ENCODE results near the gene BCL3.
"Not testable (repeated sequence)": the region's sequence is repeated elsewhere in the genome, so short reads cannot be mapped to it uniquely, and the experiment has no call there.

Gene BCL3, protein sequence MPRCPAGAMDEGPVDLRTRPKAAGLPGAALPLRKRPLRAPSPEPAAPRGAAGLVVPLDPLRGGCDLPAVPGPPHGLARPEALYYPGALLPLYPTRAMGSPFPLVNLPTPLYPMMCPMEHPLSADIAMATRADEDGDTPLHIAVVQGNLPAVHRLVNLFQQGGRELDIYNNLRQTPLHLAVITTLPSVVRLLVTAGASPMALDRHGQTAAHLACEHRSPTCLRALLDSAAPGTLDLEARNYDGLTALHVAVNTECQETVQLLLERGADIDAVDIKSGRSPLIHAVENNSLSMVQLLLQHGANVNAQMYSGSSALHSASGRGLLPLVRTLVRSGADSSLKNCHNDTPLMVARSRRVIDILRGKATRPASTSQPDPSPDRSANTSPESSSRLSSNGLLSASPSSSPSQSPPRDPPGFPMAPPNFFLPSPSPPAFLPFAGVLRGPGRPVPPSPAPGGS

GRCh38 chr19:44748426-44749254 is at the start of gene BCL3:
TSS of gene BCL3 (plus strand) at chr19:44748708. CDS start at chr19:44748791, 83 bp downstream.
- peak; percentile 76 for DNase-seq (ENCODE audit: low spot score)

GRCh38 chr19:44700547-44700946 is 48.0 kb upstream of the BCL3 start:
- no peak for DNase-seq (ENCODE audit: low spot score)

GRCh38 chr19:44701228-44701627 is 47.3 kb upstream of the BCL3 start:
- DNase-seq (ENCODE audit: low spot score) = no peak

GRCh38 chr19:44702551-44703176 is 45.8 kb upstream of the BCL3 start:
- no peak for DNase-seq (ENCODE audit: low spot score)

DNA sequence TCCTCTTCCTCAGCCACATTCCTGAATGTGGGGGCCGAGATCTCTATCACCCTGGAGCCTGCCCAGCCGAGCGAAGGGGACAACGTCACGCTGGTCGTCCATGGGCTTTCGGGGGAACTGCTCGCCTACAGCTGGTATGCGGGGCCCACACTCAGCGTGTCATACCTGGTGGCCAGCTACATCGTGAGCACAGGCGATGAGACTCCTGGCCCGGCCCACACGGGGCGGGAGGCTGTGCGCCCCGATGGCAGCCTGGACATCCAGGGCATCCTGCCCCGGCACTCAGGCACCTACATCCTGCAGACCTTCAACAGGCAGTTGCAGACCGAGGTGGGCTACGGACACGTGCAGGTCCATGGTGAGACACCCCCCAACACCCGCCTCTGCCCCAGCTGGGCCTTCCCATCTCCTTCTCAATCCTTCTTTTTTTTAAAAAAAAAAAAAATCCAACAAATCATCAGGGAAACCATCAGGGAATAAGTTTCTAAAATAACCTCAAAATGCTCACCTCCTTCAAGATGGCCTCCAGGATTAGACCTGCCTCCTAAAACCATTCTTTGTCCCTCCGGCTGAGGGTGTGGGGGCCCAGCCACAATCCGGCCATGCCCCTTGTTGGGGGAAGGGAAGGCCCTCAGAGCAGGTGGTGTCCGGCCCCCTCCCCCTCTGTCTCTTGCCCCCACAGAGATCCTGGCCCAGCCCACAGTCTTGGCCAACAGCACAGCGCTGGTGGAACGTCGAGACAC is 45.0 kb upstream of the BCL3 start:
- DNase-seq (ENCODE audit: low spot score) = no peak

DNA sequence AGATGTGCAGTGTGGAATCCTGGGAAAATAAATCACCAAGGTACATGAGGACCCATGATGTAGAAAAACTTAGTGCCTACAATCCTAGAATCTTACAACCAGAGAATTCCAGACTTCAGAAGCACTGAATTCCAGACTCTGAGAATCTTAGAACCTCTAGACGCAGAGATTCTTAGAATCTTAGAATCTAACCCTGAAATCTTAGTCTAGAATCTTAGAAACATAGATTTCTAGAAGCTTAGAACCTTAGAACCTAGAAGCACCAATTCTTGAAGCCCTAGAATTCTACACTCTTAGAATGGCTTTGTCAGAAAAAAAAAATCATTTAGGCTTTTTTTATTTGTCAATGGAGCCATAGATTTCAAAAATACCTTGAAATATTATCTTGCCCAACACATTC is 43.5 kb upstream of the BCL3 start:
- no peak for DNase-seq (ENCODE audit: low spot score)

- DNase-seq (ENCODE audit: low spot score) = no peak
Observed at GRCh38 chr19:44705502-44706010, 43.0 kb upstream of the BCL3 start.

DNA sequence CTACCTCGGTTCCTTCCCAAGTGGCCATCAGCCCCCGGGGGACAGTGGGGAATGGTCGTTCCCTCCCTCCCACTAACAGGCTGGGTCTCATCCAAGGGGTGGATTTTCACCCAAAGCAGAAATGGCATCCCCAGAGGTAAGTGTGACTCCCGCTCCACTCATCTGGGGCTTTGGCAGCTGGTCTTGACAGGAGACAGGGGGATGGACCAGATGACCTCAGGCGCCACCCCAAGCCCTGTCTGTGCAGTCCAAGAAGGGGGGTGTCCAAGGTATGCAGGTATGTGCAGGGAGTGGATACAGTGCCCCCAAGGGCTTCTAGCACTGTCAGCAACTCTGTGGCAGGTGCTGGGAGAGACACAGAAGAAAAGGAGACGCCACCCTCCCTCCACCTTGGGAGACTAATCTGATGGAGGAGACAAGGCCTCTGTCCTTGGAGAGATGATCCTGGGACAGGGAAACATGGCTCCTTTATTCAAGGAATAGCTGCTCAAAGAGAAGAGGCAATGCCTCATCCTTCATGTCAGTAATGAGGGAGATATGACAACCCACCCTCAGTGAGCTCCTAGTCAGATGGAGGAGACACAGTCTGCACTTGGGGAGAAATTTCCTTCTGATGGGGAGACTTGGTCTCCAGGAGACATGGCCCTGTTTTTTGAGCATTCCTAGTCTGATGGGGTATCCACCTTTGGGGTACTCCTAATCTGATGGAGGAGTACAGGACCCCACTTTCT is 41.8 kb upstream of the BCL3 start:
- no peak for DNase-seq (ENCODE audit: low spot score)

DNA sequence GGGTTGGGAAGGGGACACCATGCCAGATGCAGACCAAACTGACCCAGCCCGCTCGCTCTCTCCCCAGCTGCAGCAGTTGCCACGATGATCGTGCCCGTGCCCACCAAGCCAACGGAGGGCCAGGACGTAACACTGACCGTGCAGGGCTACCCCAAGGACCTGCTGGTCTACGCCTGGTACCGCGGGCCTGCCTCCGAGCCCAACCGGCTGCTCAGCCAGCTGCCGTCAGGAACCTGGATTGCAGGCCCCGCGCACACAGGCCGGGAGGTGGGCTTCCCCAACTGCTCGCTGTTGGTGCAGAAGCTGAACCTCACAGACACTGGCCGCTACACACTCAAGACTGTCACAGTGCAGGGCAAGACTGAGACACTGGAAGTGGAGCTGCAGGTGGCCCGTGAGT is 40.7 kb upstream of the BCL3 start:
- DNase-seq (ENCODE audit: low spot score) = no peak

GRCh38 chr19:44708940-44709339 is 39.6 kb upstream of the BCL3 start:
- DNase-seq (ENCODE audit: low spot score) = no peak

DNA sequence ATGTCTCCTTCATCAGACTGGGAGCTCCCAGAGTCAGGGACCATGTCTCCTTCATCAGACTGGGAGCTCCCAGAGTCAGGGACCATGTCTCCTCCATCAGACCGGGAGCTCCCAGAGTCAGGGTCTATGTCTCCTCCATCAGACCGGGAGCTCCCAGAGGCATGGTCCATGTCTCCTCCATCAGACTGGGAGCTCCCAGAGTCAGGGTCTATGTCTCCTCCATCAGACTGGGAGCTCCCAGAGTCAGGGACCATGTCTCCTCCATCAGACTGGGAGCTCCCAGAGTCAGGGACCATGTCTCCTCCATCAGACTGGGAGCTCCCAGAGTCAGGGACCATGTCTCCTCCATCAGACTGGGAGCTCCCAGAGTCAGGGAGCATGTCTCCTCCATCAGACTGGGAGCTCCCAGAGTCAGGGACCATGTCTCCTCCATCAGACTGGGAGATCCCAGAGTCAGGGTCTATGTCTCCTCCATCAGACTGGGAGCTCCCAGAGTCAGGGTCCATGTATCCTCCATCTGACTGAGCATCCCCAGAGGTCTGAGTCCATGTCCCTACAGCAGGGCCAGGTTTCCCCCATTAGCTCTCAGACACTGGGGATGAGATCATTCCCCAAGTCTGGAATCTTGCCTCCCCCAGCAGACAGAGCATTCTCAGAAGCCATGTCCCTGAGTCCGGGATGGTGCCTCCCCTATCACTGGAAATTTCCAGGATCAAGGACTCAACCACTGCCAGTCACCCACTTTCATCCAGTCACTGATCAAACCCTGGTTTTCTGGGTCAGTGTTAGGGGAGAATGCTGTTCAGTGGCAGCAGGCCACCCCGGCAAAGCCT is 38.9 kb upstream of the BCL3 start:
- DNase-seq (ENCODE audit: low spot score) = not testable (repeated sequence)

DNA sequence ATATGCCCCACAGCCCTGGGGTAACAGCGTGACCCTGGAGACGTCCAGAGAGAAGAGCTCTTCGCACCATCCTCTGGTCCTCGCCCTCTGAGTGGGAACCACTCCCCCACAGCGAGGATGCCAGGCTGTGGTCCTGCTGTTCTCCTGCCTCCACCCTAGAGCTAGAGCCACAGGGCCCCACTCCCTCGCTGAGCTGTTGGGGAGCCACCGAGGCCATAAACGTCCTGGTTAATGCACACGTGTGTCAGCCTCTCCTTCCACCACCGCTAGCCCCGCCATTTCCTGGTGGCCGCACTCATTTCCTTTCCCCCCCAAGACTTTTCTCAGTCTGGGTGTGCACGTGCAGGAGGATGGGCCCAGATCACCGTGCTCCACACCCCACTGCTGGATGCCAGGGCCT is 38.0 kb upstream of the BCL3 start:
- no peak for DNase-seq (ENCODE audit: low spot score)

GRCh38 chr19:44712864-44713515 is 35.5 kb upstream of the BCL3 start:
- DNase-seq (ENCODE audit: low spot score) = no peak

DNA sequence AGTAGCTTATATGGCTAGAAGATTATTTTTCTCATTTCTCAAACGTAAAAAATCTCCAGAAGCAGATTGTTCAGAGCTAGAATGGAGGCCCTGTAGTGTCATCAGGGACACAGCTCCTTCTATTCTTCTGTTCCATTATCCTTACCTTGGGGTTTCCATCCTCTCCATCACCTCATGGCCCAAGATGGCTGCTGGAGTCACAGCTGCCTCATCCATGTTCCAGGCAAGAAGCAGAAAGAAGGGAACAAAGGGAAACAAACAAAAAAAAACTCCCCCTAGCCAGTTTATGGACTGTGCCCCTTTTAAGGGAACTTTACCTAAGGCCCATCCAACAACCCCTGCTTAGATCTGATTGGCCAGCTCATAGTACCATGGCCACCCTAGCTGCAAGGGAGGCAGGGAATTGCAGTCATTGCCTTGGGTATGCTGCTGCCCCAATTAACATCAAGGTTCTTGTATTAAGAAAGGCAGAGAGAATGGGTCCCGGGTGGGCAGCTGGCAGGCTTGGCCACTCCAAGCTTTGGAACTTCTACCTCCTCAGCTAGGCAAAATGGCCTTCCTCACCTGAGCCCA is 33.8 kb upstream of the BCL3 start:
- DNase-seq (ENCODE audit: low spot score) = no peak

GRCh38 chr19:44717603-44718002 is 30.9 kb upstream of the BCL3 start:
- no peak for DNase-seq (ENCODE audit: low spot score)

DNA sequence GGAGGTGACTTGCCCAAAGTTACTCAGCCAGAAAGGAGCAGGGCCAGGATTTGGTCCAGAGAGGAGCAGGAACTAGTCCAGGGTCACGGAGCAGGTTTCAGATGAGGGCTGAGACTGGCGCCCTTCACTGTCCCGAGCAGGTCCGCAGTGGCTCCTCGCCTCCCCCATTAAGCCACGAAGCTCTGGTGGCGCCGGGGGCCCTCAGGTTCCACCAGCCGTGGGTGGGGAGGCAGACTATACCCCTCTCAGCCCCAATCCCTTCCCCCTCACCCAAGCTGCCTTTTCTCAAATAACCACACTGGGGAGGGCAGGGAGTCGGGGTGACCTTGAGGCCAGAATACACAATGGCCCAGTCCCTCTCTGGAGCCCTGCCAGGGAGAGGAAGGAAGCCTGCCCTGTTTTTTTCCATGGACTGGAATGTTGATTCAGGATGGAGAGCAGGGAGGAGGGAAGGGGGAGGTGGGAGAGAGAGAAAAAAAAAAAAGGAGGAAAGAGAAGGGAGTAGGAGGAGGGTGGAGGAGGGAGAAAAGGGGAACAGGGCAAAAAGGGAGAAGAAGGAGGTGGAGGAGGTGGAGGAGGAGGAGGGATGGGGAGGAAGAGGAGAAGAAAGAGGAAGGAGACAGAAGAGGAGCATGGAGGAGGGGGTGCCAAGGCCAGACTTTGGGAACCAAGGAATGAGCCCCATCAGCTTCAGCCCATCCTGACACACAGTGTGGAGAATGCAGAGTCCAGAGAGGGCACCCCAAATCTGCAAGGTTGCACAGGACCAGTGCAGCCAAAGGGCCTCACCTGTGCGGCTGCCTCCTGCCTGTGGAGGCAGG is 29.9 kb upstream of the BCL3 start:
- DNase-seq (ENCODE audit: low spot score) = peak; percentile 58

DNA sequence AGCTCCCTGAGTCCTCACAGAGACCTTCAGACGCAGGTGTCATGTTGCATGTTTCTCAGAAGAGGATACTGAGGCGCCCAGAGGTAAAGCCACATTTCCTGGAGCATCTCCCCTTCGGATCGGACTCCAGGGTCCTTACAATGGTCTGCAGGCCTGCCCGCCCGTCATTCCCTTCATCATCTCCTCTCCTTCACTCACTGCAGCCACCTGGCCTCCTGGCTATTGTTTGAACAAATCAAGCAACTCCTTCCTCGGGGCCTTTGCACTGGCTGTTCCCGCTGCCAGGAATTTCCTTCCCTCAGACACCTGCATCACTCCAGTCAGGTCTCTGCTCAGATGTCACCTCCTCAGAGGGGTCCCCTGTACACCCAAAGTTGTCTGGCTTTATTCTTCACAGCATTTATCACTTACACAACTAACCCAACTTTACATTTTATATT is 29.2 kb upstream of the BCL3 start:
- no peak for DNase-seq (ENCODE audit: low spot score)

- DNase-seq (ENCODE audit: low spot score) = not testable (repeated sequence)
Observed at GRCh38 chr19:44720396-44720795, 28.1 kb upstream of the BCL3 start.
